Stimulated activated CD8-positive, alpha-beta memory T cell treated with anti-CD3 and anti-CD28 coated beads, Interleukin-15, amount 100 ng/mL, for 4 hours (primary cell): Measurements from ENCODE around the gene STON2.

Source experiments
- DNase-seq, 2 donors: peaks; one replicate each; pipeline ENCODE4 v3.0.0-alpha.2; 2020; ENCODE audit warnings: low read depth in 2 of 2

STON2 gene

GRCh38 chr14:81332725-81333124 lies 67.4 kb downstream of the STON2 start:
- no peak for DNase-seq

- DNase-seq: no peak
Observed at GRCh38 chr14:81331229-81332021, 68.7 kb downstream of the STON2 start.

- no peak for DNase-seq
Observed at GRCh38 chr14:81330619-81331122, 69.5 kb downstream of the STON2 start.

- DNase-seq: no peak
Observed at GRCh38 chr14:81329640-81330381, 70.3 kb downstream of the STON2 start.

- no peak for DNase-seq
Observed at GRCh38 chr14:81326451-81326850, 73.7 kb downstream of the STON2 start.

GRCh38 chr14:81324011-81324410 lies 76.1 kb downstream of the STON2 start:
- DNase-seq: no peak

GRCh38 chr14:81323093-81323492 lies 77.0 kb downstream of the STON2 start:
- DNase-seq: no peak

GRCh38 chr14:81319946-81320345 lies 80.2 kb downstream of the STON2 start:
- DNase-seq: no peak

- no peak for DNase-seq
Observed at GRCh38 chr14:81319314-81319713, 80.8 kb downstream of the STON2 start.

- no peak for DNase-seq
Observed at GRCh38 chr14:81315341-81315740, 84.8 kb downstream of the STON2 start.

GRCh38 chr14:81314443-81315175 lies 85.5 kb downstream of the STON2 start:
- no peak for DNase-seq

GRCh38 chr14:81313775-81314429 lies 86.2 kb downstream of the STON2 start:
- no peak for DNase-seq

GRCh38 chr14:81313200-81313599 lies 86.9 kb downstream of the STON2 start:
- DNase-seq: no peak

- no peak for DNase-seq
Observed at GRCh38 chr14:81312289-81312876, 87.7 kb downstream of the STON2 start.

- DNase-seq: no peak
Observed at GRCh38 chr14:81311778-81312177, 88.3 kb downstream of the STON2 start.

GRCh38 chr14:81311141-81311540 lies 89.0 kb downstream of the STON2 start:
- DNase-seq: no peak

- no peak for DNase-seq
Observed at GRCh38 chr14:81310606-81311005, 89.5 kb downstream of the STON2 start.

- no peak for DNase-seq
Observed at GRCh38 chr14:81309511-81309910, 90.6 kb downstream of the STON2 start.

- no peak for DNase-seq
Observed at GRCh38 chr14:81305743-81306142, 94.4 kb downstream of the STON2 start.

GRCh38 chr14:81305065-81305464 lies 95.1 kb downstream of the STON2 start:
- no peak for DNase-seq

- peak in 1 of 2 donors; percentile 2 for DNase-seq
Observed at GRCh38 chr14:81303258-81303935, 96.7 kb downstream of the STON2 start.
